Adipocyte (in vitro differentiated cells): ENCODE results near the gene PLA2G6.
A peak's percentile ranks its signal among the peaks of the same experiment; 100 is the strongest.

Experiments
- DNase-seq: peaks from one replicate; pipeline ENCODE4 v3.0.0-alpha.2; 2015; ENCODE audit warnings: low read depth
- H3K27me3 ChIP-seq: replicated peaks from 2 replicates; pipeline ENCODE4 v1.7.0; 2013; ENCODE audit warnings: mild to moderate bottlenecking, low read length, moderate library complexity; ENCODE audit not compliant: control insufficient read depth, insufficient read depth
- H3K36me3 ChIP-seq: 2 replicates; pipeline ENCODE4 v1.7.0; 2013; ENCODE audit warnings: low read length, mild to moderate bottlenecking, moderate library complexity; ENCODE audit not compliant: control insufficient read depth, insufficient read depth, severe bottlenecking
- H3K4me1 ChIP-seq: 2 replicates; pipeline ENCODE4 v1.7.0; 2013; ENCODE audit warnings: mild to moderate bottlenecking, low read length, moderate library complexity; ENCODE audit not compliant: control insufficient read depth, insufficient read depth
- H3K4me3 ChIP-seq: 2 replicates; pipeline ENCODE4 v1.7.0; 2013; ENCODE audit warnings: mild to moderate bottlenecking, low read length, moderate library complexity
- H3K9ac ChIP-seq: 2 replicates; pipeline ENCODE4 v1.7.0; 2013; ENCODE audit warnings: mild to moderate bottlenecking, low read length, moderate library complexity
- H3K9me3 ChIP-seq: 2 replicates; pipeline ENCODE4 v1.7.0; 2013; ENCODE audit warnings: mild to moderate bottlenecking, low read length, moderate library complexity; ENCODE audit not compliant: control insufficient read depth

The PLA2G6 gene

GRCh38 chr22:38077595-38077994 lies 104.0 kb downstream of the PLA2G6 start:
- H3K4me3 ChIP-seq, result no peak overlapping the region
- no peak for DNase-seq
- H3K9me3 ChIP-seq, result no peaks in the 10 kb centered on the region
- no peak overlapping the region for H3K9ac ChIP-seq
- H3K4me1 ChIP-seq, result peaks cover 5% of the 10 kb centered on the region
- no peaks in the 10 kb centered on the region for H3K36me3 ChIP-seq
- peaks cover 5% of the 10 kb centered on the region for H3K27me3 ChIP-seq

- Histone ChIP-seq H3K36me3 (no peaks in the 10 kb centered on the region), H3K9me3 (no peaks in the 10 kb centered on the region), H3K4me3 (no peak overlapping the region), H3K4me1 (peaks cover 5% of the 10 kb centered on the region), H3K9ac (no peak overlapping the region), H3K27me3 (peaks cover 4% of the 10 kb centered on the region)
- no peak for DNase-seq
Measured at GRCh38 chr22:38077096-38077495, 104.5 kb downstream of the PLA2G6 start.

- H3K4me3 ChIP-seq, result no peak overlapping the region
- DNase-seq, result no peak
- no peaks in the 10 kb centered on the region for H3K36me3 ChIP-seq
- no peaks in the 10 kb centered on the region for H3K27me3 ChIP-seq
- H3K9me3 ChIP-seq, result no peaks in the 10 kb centered on the region
- no peak overlapping the region for H3K9ac ChIP-seq
- H3K4me1 ChIP-seq, result peaks cover 4% of the 10 kb centered on the region
Measured at GRCh38 chr22:38075961-38076360, 105.7 kb downstream of the PLA2G6 start.

GRCh38 chr22:38075105-38075825 lies 106.4 kb downstream of the PLA2G6 start:
- Histone ChIP-seq H3K27me3 (no peaks in the 10 kb centered on the region), H3K36me3 (no peaks in the 10 kb centered on the region), H3K4me1 (no peaks in the 10 kb centered on the region), H3K4me3 (no peak overlapping the region), H3K9me3 (no peaks in the 10 kb centered on the region), H3K9ac (no peak overlapping the region)
- no peak for DNase-seq

GRCh38 chr22:38074181-38075104 lies 107.2 kb downstream of the PLA2G6 start:
- H3K27me3 ChIP-seq, result no peaks in the 10 kb centered on the region
- no peaks in the 10 kb centered on the region for H3K4me1 ChIP-seq
- H3K36me3 ChIP-seq, result no peaks in the 10 kb centered on the region
- no peak overlapping the region for H3K9ac ChIP-seq
- DNase-seq, result peak; percentile 27
- no peaks in the 10 kb centered on the region for H3K9me3 ChIP-seq
- H3K4me3 ChIP-seq, result no peak overlapping the region

GRCh38 chr22:38073150-38074130 lies 108.2 kb downstream of the PLA2G6 start:
- Histone ChIP-seq H3K4me1 (peaks cover 2% of the 10 kb centered on the region), H3K36me3 (no peaks in the 10 kb centered on the region), H3K9me3 (no peaks in the 10 kb centered on the region), H3K27me3 (no peaks in the 10 kb centered on the region), H3K4me3 (no peak overlapping the region), H3K9ac (no peak overlapping the region)
- DNase-seq, result no peak

GRCh38 chr22:38072322-38073149 lies 109.1 kb downstream of the PLA2G6 start:
- H3K9me3 ChIP-seq, result no peaks in the 10 kb centered on the region
- H3K4me3 ChIP-seq, result no peak overlapping the region
- H3K27me3 ChIP-seq, result no peaks in the 10 kb centered on the region
- H3K9ac ChIP-seq, result no peak overlapping the region
- no peak for DNase-seq
- peaks cover 11% of the 10 kb centered on the region for H3K4me1 ChIP-seq
- no peaks in the 10 kb centered on the region for H3K36me3 ChIP-seq

- Histone ChIP-seq H3K4me3 (no peak overlapping the region), H3K27me3 (no peaks in the 10 kb centered on the region), H3K9ac (no peak overlapping the region), H3K4me1 (peaks cover 16% of the 10 kb centered on the region), H3K36me3 (no peaks in the 10 kb centered on the region), H3K9me3 (no peaks in the 10 kb centered on the region)
- DNase-seq, result no peak
Measured at GRCh38 chr22:38071421-38072321, 110.0 kb downstream of the PLA2G6 start.

- H3K9me3 ChIP-seq, result no peaks in the 10 kb centered on the region
- peaks cover 8% of the 10 kb centered on the region for H3K36me3 ChIP-seq
- H3K4me3 ChIP-seq, result no peak overlapping the region
- peaks cover 17% of the 10 kb centered on the region for H3K4me1 ChIP-seq
- DNase-seq, result no peak
- H3K9ac ChIP-seq, result no peak overlapping the region
- no peaks in the 10 kb centered on the region for H3K27me3 ChIP-seq
Measured at GRCh38 chr22:38070250-38070921, 111.2 kb downstream of the PLA2G6 start.
